Measurements from ENCODE around the gene SLC13A2. TPM values are rescaled to one million over a fixed set of nuclear protein-coding genes. Genes with fewer than 3 reads are reported as not detected.

SLC13A2 gene
- total and polyA plus RNA-seq, 2 donors, result 0.09 TPM; not detected in 1

DNA sequence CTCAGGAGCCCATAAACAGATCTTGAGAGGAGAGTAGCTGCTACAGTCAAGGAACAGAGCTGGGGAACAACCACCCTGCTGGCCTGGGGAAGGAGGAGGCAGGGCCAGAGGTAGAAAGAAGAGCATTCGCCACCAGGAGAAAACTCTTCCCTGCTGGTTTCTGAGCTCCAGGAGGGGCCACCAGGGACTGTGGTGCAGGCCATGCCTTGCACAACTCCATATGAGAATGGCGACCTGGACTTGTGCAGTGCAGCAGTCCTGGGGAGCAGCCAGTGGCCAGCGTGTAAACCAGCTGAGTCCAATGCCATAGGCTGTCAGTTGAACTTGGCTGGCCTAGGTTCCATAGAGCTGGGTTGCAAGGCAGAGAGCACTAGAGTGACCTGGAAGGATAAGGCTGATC is 11.6 kb downstream of the SLC13A2 start:
- Histone ChIP-seq H3K36me3 (ENCODE audit: control insufficient read depth in 2 of 2, insufficient read depth in 2 of 2, low read length in 1 of 2) (no peaks in the 10 kb centered on the region), H3K4me3 (ENCODE audit: low read length in 2 of 2) (no peak overlapping the region), H3K27me3 (ENCODE audit: control insufficient read depth in 2 of 2, insufficient read depth in 1 of 2, low read length in 1 of 2) (peaks cover 0 to 2% of the 10 kb centered on the region in 2 donors), H3K27ac (ENCODE audit: low read depth in 1 of 2, low read length in 1 of 2) (no peak overlapping the region), H3K4me1 (ENCODE audit: control insufficient read depth in 2 of 2, insufficient read depth in 2 of 2, low read length in 2 of 2) (peaks cover 0 to 3% of the 10 kb centered on the region in 2 donors), H3K9me3 (ENCODE audit: control insufficient read depth in 2 of 2, insufficient read depth in 1 of 2, low read length in 1 of 2) (no peaks in the 10 kb centered on the region)
- no peak for DNase-seq (ENCODE audit: low read depth in 6 of 9, low spot score in 9 of 9)
- WGBS, result 96% methylated on average over 3 of the region's 3 CpGs

DNA sequence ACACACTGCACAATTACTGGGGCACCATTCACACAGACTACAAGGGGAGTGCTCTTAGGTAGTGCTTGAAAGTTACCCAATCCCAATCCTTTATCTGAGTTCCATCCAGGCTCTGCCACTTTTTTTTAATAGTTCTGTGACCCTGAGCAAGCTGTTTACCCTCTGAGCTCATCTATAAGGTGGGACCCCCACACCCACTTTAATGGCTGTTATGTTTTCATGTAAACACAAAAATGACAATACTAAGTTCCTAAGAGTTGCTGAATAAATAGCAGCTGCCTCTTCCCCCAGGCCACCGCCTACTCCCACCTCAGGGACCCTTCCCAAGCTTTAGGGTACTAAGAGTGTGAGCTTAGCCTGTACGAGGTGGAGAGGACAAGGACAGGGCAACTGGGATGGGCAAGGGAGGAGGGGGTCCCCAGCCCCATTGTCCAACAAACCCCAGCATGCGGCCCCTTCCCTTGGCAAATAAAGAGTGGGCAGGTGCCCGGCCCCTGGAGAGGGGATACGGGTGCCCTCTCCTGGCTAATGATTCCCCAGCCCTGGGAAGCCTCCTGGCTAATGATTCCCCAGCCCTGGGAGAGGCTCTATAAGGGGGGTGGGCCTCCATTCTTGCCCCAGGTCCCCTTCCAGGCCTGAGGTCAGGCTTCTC is 14.6 kb downstream of the SLC13A2 start:
- no peak overlapping the region for H3K27ac ChIP-seq (ENCODE audit: low read depth in 1 of 2, low read length in 1 of 2)
- H3K36me3 ChIP-seq (ENCODE audit: control insufficient read depth in 2 of 2, insufficient read depth in 2 of 2, low read length in 1 of 2), result no peaks in the 10 kb centered on the region
- H3K9me3 ChIP-seq (ENCODE audit: control insufficient read depth in 2 of 2, insufficient read depth in 1 of 2, low read length in 1 of 2), result no peaks in the 10 kb centered on the region
- peaks cover 0 to 2% of the 10 kb centered on the region in 2 donors for H3K27me3 ChIP-seq (ENCODE audit: control insufficient read depth in 2 of 2, insufficient read depth in 1 of 2, low read length in 1 of 2)
- no peak overlapping the region for H3K4me3 ChIP-seq (ENCODE audit: low read length in 2 of 2)
- no peaks in the 10 kb centered on the region for H3K4me1 ChIP-seq (ENCODE audit: control insufficient read depth in 2 of 2, insufficient read depth in 2 of 2, low read length in 2 of 2)
- 93% methylated on average over 5 of the region's 5 CpGs for WGBS
- no peak for DNase-seq (ENCODE audit: low read depth in 6 of 9, low spot score in 9 of 9)

DNA sequence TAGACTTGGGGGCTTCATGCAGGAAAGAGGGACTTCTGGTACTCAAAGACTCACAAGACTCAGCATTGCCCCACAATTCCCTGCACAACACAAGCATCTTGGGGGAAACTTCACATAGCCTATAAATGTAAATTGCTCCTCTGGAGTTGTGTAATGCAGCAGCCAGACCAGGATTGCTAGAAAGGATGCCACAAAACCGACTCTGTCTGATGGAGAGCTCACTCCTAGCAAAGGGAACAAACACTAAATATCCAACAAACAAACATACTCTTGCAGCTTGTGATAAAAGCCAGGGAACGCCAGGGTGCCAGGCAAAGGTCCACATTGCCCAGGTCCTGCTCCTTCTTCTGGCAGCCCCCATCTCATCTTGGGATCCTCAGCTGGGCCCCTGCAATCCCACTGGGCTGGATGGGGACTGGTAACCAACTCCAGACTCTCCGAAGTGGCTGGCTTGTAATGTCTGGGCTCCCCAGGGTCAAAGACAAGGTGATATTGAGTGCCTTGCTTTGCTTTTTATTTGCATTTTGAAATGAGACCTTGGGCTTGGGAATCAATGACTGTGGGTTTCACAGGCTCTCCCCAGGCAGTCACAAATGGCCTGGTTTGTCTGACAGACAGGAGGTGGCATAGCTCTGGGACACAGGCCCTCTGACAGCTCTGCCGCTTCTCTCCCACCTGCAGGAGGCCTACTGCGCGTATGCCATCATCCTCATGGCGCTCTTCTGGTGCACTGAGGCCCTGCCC is 15.3 kb downstream of the SLC13A2 start:
- DNase-seq (ENCODE audit: low read depth in 6 of 9, low spot score in 9 of 9), result no peak
- Histone ChIP-seq H3K27ac (ENCODE audit: low read depth in 1 of 2, low read length in 1 of 2) (no peak overlapping the region), H3K4me1 (ENCODE audit: control insufficient read depth in 2 of 2, insufficient read depth in 2 of 2, low read length in 2 of 2) (no peaks in the 10 kb centered on the region), H3K9me3 (ENCODE audit: control insufficient read depth in 2 of 2, insufficient read depth in 1 of 2, low read length in 1 of 2) (no peaks in the 10 kb centered on the region), H3K36me3 (ENCODE audit: control insufficient read depth in 2 of 2, insufficient read depth in 2 of 2, low read length in 1 of 2) (no peaks in the 10 kb centered on the region), H3K27me3 (ENCODE audit: control insufficient read depth in 2 of 2, insufficient read depth in 1 of 2, low read length in 1 of 2) (peaks cover 0 to 2% of the 10 kb centered on the region in 2 donors), H3K4me3 (ENCODE audit: low read length in 2 of 2) (no peak overlapping the region)
- 96% methylated on average over 7 of the region's 7 CpGs for WGBS

DNA sequence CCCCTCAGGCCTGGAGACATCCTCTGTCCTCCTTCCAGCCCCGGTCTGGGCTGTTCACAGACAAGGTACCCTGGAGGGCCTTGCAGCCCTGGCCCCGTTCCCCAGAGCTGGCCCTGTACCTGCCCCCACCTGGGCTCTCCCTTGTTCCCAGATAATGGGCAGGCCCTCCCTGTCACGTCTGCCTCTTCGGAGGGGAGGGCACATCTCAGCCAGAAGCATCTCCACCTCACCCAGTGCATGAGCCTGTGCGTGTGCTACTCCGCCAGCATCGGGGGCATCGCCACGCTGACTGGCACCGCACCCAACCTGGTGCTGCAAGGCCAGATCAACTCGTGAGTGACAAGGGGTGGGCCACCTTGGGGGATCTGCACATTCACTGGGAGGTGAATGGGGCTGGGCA is 17.8 kb downstream of the SLC13A2 start:
- 93% methylated on average over 11 of the region's 11 CpGs for WGBS
- H3K36me3 ChIP-seq (ENCODE audit: control insufficient read depth in 2 of 2, insufficient read depth in 2 of 2, low read length in 1 of 2), result no peaks in the 10 kb centered on the region
- no peaks in the 10 kb centered on the region for H3K9me3 ChIP-seq (ENCODE audit: control insufficient read depth in 2 of 2, insufficient read depth in 1 of 2, low read length in 1 of 2)
- DNase-seq (ENCODE audit: low read depth in 6 of 9, low spot score in 9 of 9), result no peak
- H3K27me3 ChIP-seq (ENCODE audit: control insufficient read depth in 2 of 2, insufficient read depth in 1 of 2, low read length in 1 of 2), result no peaks in the 10 kb centered on the region
- no peak overlapping the region for H3K4me3 ChIP-seq (ENCODE audit: low read length in 2 of 2)
- H3K27ac ChIP-seq (ENCODE audit: low read depth in 1 of 2, low read length in 1 of 2), result no peak overlapping the region
- no peaks in the 10 kb centered on the region for H3K4me1 ChIP-seq (ENCODE audit: control insufficient read depth in 2 of 2, insufficient read depth in 2 of 2, low read length in 2 of 2)

DNA sequence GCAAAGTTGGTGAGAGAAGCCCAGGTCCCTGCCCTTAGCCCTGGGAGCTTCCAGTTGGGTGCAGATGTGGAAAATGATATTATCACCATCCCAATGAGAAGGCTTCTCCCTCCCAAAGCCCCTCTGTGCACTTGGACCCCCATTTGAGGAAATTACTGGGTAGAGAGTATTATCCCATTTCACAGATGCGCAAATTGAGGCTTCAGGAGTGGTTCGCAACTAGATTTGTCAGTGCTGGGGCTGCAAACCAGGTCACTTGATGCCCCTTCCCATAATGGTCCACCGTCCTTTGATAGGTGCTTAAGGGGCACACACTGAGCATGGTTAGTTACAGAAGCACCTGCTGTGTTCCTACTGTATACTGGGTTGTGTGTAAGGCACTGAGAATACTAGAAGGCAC is 18.4 kb downstream of the SLC13A2 start:
- no peaks in the 10 kb centered on the region for H3K9me3 ChIP-seq (ENCODE audit: control insufficient read depth in 2 of 2, insufficient read depth in 1 of 2, low read length in 1 of 2)
- DNase-seq (ENCODE audit: low read depth in 6 of 9, low spot score in 9 of 9), result no peak
- no peak overlapping the region for H3K27ac ChIP-seq (ENCODE audit: low read depth in 1 of 2, low read length in 1 of 2)
- no peaks in the 10 kb centered on the region for H3K27me3 ChIP-seq (ENCODE audit: control insufficient read depth in 2 of 2, insufficient read depth in 1 of 2, low read length in 1 of 2)
- WGBS, result 93% methylated on average over 3 of the region's 3 CpGs
- no peaks in the 10 kb centered on the region for H3K4me1 ChIP-seq (ENCODE audit: control insufficient read depth in 2 of 2, insufficient read depth in 2 of 2, low read length in 2 of 2)
- no peak overlapping the region for H3K4me3 ChIP-seq (ENCODE audit: low read length in 2 of 2)
- no peaks in the 10 kb centered on the region for H3K36me3 ChIP-seq (ENCODE audit: control insufficient read depth in 2 of 2, insufficient read depth in 2 of 2, low read length in 1 of 2)

DNA sequence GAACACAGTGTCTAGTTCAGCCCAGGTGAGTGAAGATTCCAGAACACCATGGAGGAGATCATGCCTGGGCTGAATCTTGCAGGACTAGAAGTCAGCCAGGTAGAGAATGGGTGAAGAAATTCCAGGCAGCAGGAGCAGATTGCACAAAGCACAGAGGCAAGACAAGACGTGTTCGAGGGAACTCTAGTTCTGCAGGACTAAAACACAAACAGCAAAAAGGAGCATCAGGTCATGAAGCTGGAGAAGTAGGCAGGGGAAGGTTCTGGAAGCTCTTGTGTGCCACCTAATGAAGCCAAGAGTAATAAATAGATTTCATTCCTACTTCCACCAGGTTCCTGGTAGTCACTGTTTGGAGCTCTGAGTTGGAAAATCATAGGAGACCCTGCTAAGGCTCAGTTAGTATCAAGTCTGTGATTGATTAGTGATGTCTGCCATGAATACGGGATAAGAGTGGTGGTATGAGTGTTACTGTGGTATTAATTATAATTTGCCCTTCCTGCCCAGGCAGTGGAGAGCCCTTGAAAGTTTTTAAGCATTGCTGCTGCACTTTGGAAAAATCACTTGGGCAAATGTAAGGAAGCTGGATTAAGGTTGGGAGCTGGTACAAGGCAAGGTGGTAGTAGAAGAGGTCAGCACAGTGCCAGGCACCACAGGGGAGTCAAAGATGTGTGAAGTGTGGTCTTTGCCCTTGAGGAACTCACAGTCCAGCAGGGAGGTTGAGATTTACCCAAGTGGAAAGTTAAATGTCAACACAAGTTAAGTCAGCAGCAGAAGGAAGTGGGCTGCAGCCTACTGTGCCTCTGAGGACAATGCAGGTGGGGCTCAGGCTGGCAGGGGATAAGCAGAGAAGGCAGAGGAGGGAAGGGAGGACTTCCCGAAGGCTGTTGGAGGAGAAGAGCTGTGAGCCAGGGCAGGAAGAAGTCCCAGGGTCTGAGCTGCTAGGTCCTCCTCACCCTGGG is 19.2 kb downstream of the SLC13A2 start:
- Histone ChIP-seq H3K36me3 (ENCODE audit: control insufficient read depth in 2 of 2, insufficient read depth in 2 of 2, low read length in 1 of 2) (no peaks in the 10 kb centered on the region), H3K9me3 (ENCODE audit: control insufficient read depth in 2 of 2, insufficient read depth in 1 of 2, low read length in 1 of 2) (no peaks in the 10 kb centered on the region), H3K27ac (ENCODE audit: low read depth in 1 of 2, low read length in 1 of 2) (no peak overlapping the region), H3K27me3 (ENCODE audit: control insufficient read depth in 2 of 2, insufficient read depth in 1 of 2, low read length in 1 of 2) (no peaks in the 10 kb centered on the region), H3K4me1 (ENCODE audit: control insufficient read depth in 2 of 2, insufficient read depth in 2 of 2, low read length in 2 of 2) (peaks cover 0 to 3% of the 10 kb centered on the region in 2 donors), H3K4me3 (ENCODE audit: low read length in 2 of 2) (no peak overlapping the region)
- 68% methylated on average over 4 of the region's 4 CpGs for WGBS
- no peak for DNase-seq (ENCODE audit: low read depth in 6 of 9, low spot score in 9 of 9)

DNA sequence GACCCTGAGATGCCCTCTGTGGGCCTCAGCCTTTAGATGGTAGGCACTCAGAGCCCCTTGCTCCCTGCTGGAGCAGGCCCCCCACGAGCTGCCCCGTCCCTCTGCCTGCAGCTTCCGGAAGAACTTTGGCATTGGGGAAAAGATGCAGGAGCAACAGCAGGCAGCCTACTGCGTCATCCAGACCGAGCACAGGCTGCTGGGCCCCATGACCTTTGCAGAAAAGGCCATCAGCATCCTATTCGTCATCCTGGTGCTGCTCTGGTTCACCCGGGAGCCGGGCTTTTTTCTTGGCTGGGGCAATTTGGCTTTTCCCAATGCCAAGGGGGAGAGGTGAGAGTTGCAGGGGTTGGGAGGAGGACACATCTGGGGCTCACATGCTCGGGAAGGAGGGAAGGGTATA is 20.0 kb downstream of the SLC13A2 start:
- WGBS, result 91% methylated on average over 9 of the region's 9 CpGs
- H3K4me1 ChIP-seq (ENCODE audit: control insufficient read depth in 2 of 2, insufficient read depth in 2 of 2, low read length in 2 of 2), result peaks cover 0 to 6% of the 10 kb centered on the region in 2 donors
- no peak for DNase-seq (ENCODE audit: low read depth in 6 of 9, low spot score in 9 of 9)

DNA sequence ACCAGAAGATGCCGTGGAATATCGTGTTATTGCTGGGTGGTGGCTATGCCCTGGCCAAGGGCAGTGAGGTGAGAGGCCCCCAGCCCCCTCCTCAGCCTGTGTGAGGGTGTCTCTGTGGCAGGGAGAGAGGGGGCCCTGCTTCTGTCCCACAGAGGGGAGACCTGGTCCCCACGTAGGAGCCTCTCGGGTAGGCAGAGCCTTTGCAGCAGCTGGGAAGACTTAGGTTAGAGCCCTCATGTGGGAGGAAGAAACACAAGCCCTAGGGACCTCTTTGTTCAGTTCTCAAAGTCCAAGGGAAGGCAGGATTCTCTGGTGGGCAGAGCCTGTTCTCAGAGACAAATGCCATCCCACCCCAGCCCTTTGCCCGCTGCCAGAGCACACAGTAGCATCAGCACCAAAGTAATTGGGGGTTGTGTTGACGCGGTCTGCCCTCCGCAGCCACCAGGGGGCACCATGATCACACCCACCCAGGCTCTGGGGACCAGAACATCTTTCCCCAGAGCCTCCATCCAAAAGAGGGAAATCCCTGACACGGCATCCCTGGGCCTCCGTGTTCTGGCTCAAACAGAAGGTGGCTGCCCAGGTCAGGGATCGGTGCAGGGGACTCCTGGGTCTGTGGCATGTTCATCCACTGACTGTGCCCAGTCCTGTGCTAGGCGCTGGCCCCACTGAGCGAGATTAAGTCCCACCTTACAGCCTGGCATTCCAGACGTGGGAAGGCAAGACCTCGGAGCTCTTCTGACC is 21.2 kb downstream of the SLC13A2 start:
- DNase-seq (ENCODE audit: low read depth in 6 of 9, low spot score in 9 of 9), result peak in 8 of 9 donors; percentile 26 to 81 (median 65)
- Histone ChIP-seq H3K9me3 (ENCODE audit: control insufficient read depth in 2 of 2, insufficient read depth in 1 of 2, low read length in 1 of 2) (no peaks in the 10 kb centered on the region), H3K36me3 (ENCODE audit: control insufficient read depth in 2 of 2, insufficient read depth in 2 of 2, low read length in 1 of 2) (no peaks in the 10 kb centered on the region), H3K4me3 (ENCODE audit: low read length in 2 of 2) (no peak overlapping the region), H3K4me1 (ENCODE audit: control insufficient read depth in 2 of 2, insufficient read depth in 2 of 2, low read length in 2 of 2) (peaks cover 0 to 6% of the 10 kb centered on the region in 2 donors), H3K27ac (ENCODE audit: low read depth in 1 of 2, low read length in 1 of 2) (no peak overlapping the region), H3K27me3 (ENCODE audit: control insufficient read depth in 2 of 2, insufficient read depth in 1 of 2, low read length in 1 of 2) (peaks cover 0 to 2% of the 10 kb centered on the region in 2 donors)
- WGBS, result 49% methylated on average over 15 of the region's 15 CpGs

More for the DNA sequence above, 20.0 kb downstream of the SLC13A2 start:
- Histone ChIP-seq H3K27ac (ENCODE audit: low read depth in 1 of 2, low read length in 1 of 2) (no peak overlapping the region), H3K27me3 (ENCODE audit: control insufficient read depth in 2 of 2, insufficient read depth in 1 of 2, low read length in 1 of 2) (peaks cover 0 to 2% of the 10 kb centered on the region in 2 donors), H3K4me3 (ENCODE audit: low read length in 2 of 2) (no peak overlapping the region), H3K36me3 (ENCODE audit: control insufficient read depth in 2 of 2, insufficient read depth in 2 of 2, low read length in 1 of 2) (no peaks in the 10 kb centered on the region), H3K9me3 (ENCODE audit: control insufficient read depth in 2 of 2, insufficient read depth in 1 of 2, low read length in 1 of 2) (no peaks in the 10 kb centered on the region)
